IgD-negative memory B cell (primary cell): Measurements from ENCODE around the gene RYK. TPM values are rescaled to one million over a fixed set of nuclear protein-coding genes. Genes with fewer than 3 reads are reported as not detected.
A peak's percentile ranks its signal among the peaks of the same experiment; 100 is the strongest.

Source experiments
- H3K27ac Mint-ChIP-seq, 3 donors: one replicate each; pipeline ENCODE4 v1.8.0; 2020 to 2022; ENCODE audit warnings: mild to moderate bottlenecking in 3 of 3, mixed read lengths in 3 of 3, moderate library complexity in 1 of 3
- H3K27me3 Mint-ChIP-seq: one replicate; pipeline ENCODE4 v1.8.0; 2021; ENCODE audit warnings: mixed read lengths
- H3K36me3 Mint-ChIP-seq: one replicate; pipeline ENCODE4 v1.8.0; 2020; ENCODE audit warnings: mild to moderate bottlenecking, mixed read lengths
- H3K4me1 Mint-ChIP-seq, 3 donors: one replicate each; pipeline ENCODE4 v1.8.0; 2020 to 2022; ENCODE audit warnings: mixed read lengths in 3 of 3, mild to moderate bottlenecking in 1 of 3
- H3K4me3 Mint-ChIP-seq, 4 donors: one replicate each; pipeline ENCODE4 v1.8.0; 2020 to 2022; ENCODE audit warnings: mild to moderate bottlenecking in 4 of 4, mixed read lengths in 4 of 4, moderate library complexity in 3 of 4
- H3K9me3 Mint-ChIP-seq, 3 donors: one replicate each; pipeline ENCODE4 v1.8.0; 2020 to 2021; ENCODE audit warnings: mixed read lengths in 3 of 3, mild to moderate bottlenecking in 1 of 3
- polyA plus RNA-seq: library from polyadenylated mRNA; unstranded; fragments of 300-500 nt; fragmentation: Illumina TruSeq; gene quantifications from one replicate; pipeline ENCODE4 v1.2.3, GENCODE V29; 2021

RYK gene
- 3.8 TPM for polyA plus RNA-seq

DNA sequence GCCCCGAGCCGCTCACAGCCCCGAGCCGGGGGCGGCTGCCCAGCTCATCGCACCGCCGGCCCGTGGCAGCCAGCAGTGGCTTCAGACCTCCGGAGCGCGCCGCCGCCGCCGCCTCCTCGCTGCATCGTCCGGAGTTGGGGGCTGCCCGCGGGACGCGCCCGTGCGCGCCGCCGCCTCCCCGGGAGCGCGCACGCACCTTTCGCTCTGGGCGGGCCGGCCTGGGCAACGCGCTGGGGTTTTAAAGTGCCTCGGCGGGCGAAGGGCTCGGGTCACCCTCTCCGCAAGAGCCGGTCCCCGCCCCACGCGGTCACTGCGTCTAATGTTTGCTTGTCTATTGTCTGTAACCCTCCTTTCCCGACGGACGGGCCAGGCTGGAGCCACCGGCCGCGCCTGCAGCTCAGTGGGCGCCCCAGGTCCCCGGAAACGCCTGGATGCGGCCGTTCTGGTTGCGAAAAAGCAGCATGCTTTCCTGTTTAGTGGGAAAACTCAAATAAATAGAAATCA lies at the start of gene RYK:
Gene RYK (minus strand): TSS at position 143 of the 504 bp plus-strand sequence. CDS start 205 bp downstream, outside the sequence.
- Mint-ChIP-seq H3K4me3 (peak within 1 kb of the TSS; percentile 91 to 99 (median 96)), H3K27ac (peak within 1 kb of the TSS; percentile 89 to 97 (median 95)), H3K27me3 (no peaks in the 10 kb centered on the region), H3K9me3 (no peaks in the 10 kb centered on the region), H3K4me1 (peaks cover 30 to 45% (median 43%) of the 10 kb centered on the region in 3 donors), H3K36me3 (no peaks in the 10 kb centered on the region)

DNA sequence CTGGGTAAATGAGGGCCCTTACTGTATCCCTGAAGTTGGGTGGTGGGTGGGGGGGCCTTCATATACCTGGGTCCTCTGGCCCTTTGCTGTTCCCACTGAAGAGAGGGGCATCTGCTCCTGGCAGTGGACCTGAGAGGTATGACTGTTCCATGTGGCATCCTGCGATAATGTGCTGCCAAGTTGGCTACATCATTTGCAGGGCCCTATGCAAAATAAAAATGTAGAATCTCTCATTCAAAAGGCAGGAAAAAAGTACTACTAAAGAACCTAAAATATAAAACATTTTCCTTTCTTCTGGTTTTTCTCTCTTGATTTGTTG lies 49.2 kb upstream of the RYK start:
- Mint-ChIP-seq H3K27me3 (peaks cover 3% of the 10 kb centered on the region), H3K4me1 (no peaks in the 10 kb centered on the region)

DNA sequence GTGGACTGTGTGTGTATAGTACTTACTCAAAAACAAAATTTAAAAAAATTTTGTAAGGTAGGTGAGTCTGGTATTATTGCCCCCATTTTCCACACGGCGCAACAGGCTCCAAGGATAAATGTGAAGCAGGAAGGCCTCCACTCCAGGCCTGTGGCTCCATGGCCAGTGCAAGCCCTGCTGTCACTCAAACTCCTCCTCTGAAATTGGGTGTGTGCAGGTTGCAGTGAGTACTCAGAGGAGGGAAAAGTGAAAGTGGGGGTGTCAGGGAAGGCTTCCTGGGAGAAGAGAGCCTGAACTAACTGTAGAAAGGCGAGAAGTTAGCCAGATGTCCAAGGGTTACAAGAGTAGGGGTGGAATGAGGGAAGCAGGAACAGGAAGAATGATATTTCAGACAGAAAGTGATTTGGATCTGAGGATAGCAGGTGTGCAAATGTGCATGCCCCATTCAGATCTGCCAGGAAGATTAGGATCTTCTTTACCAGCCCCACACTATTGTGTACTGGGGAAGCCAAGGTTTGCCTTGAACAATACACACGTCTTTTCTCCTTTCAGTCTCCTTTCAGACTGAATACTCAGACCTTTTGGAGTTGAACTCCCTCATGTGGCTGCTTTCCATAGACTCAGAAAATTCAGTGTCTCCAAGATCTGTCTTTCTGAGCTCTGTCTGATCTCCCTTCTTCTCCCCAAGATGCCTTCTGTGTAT lies 48.7 kb upstream of the RYK start:
- Mint-ChIP-seq H3K27ac (no peak overlapping the region), H3K4me3 (no peak overlapping the region), H3K9me3 (peaks cover 0 to 4% (median 0%) of the 10 kb centered on the region in 3 donors), H3K4me1 (no peaks in the 10 kb centered on the region), H3K27me3 (peaks cover 3% of the 10 kb centered on the region), H3K36me3 (no peaks in the 10 kb centered on the region)

More for the DNA sequence above, 49.2 kb upstream of the RYK start:
- Mint-ChIP-seq H3K9me3 (peaks cover 0 to 4% (median 0%) of the 10 kb centered on the region in 3 donors), H3K36me3 (no peaks in the 10 kb centered on the region), H3K4me3 (no peak overlapping the region), H3K27ac (no peak overlapping the region)

DNA sequence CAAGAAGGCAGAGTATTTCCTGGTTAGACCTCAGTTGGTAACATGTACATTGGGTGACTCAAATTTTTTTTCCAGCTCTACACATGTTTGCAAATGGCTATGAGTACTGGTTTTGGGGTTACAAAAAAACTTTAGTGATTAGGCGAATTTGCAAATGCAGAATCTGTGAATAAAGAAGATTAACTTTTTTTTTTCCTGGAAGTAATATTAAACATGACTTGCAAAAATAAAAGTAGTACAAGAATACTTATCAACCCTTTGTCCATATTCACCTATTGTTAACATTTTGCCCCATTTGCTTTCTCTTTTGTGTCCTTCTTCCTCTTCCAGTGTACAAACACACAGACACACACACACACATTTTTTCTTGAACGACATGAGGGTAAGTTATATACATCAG lies 47.6 kb upstream of the RYK start:
- Mint-ChIP-seq H3K36me3 (no peaks in the 10 kb centered on the region), H3K4me3 (no peak overlapping the region), H3K27ac (no peak overlapping the region)

DNA sequence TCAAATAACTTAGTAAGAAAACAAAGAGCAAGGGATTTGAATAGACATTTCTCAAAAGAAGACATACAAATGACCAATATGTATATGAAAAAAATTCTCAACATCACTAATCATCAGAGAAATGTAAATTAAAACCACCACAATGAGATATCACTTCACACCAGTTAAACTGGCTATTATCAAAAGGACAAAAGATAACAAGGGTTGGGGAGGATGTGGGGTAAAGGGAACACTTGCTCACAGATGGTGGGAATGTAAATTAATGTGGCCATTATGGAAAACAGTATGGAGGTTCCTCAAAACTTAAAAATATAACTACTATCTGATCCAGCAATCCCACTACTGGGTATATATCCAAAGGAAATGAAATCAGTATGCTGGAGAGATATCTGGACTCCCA lies 46.0 kb upstream of the RYK start:
- Mint-ChIP-seq H3K27ac (no peak overlapping the region), H3K36me3 (no peaks in the 10 kb centered on the region), H3K4me1 (no peaks in the 10 kb centered on the region), H3K27me3 (peaks cover 3% of the 10 kb centered on the region), H3K4me3 (no peak overlapping the region), H3K9me3 (peaks cover 0 to 4% (median 0%) of the 10 kb centered on the region in 3 donors)

More for the DNA sequence above, 47.6 kb upstream of the RYK start:
- Mint-ChIP-seq H3K4me1 (no peaks in the 10 kb centered on the region), H3K27me3 (peaks cover 3% of the 10 kb centered on the region), H3K9me3 (peaks cover 0 to 4% (median 0%) of the 10 kb centered on the region in 3 donors)

DNA sequence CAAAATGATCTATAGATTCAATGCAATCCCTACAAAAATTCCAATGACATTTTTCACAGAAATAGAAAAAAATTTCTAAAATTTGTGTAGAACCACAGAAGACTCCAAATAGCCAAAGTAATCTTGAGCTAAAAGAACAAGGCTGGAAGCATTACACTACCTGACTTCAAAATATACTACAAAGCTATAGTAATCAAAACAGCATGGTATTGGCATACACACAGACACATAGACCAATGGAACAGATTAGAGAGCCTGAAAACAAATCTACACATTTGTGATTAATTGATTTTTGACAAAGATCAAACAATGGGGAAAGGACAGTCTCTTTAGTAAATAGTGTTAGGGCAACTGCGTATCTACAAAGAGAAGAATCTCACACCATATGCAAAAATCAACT lies 45.3 kb upstream of the RYK start:
- H3K4me3 Mint-ChIP-seq, result no peak overlapping the region
- H3K27ac Mint-ChIP-seq, result no peak overlapping the region
- H3K27me3 Mint-ChIP-seq, result peaks cover 3% of the 10 kb centered on the region
- no peaks in the 10 kb centered on the region for H3K4me1 Mint-ChIP-seq
- H3K9me3 Mint-ChIP-seq, result peaks cover 0 to 4% (median 0%) of the 10 kb centered on the region in 3 donors
- no peaks in the 10 kb centered on the region for H3K36me3 Mint-ChIP-seq

DNA sequence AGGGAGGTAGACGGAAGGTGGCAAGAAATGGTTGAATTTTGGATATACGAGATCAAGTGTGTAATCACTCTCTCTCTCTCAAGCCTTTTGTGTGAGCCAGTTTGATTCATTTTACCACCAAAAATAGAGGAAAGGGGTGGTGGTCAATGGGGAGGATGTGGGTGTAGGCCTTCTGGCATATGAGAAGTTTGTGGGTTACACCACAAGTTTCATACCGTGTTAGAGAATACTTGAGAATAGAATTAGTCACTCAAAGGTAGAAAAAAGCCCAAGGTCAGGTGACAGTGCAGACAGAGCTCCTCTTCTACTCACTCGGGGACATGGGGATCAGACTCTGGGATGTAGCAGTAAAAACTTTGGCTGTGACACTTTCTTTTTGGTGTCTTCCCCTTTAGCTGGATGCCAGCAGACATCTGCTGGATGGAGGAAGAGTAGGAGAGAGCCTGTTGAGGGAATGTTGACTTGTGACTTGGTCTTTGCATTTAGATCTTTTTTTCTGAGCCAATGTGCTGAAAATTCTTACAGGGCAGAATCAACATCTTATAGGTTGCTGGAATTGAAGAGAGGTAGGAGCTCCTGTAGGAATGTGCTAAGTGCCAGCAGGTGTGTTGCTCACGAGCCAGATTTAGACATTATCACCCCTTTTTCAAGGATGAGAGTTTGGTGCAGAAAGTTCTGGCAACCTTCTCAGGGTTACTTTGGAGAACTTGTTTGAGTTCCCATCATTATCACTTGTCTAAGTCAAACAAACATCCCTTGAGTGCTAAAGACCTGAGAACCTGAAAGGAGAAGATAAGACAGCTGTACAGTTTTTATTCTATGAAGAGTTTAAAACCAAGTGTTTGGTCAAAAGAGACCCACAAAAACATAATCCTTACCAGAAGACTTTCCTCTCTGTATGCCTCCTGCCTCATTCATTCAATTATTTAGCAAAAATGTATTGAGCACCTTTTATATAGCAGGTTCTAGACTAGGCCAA lies 43.9 kb upstream of the RYK start:
- Mint-ChIP-seq H3K4me3 (no peak overlapping the region), H3K27ac (no peak overlapping the region), H3K9me3 (peaks cover 0 to 4% (median 0%) of the 10 kb centered on the region in 3 donors), H3K27me3 (peaks cover 3% of the 10 kb centered on the region), H3K4me1 (no peaks in the 10 kb centered on the region), H3K36me3 (no peaks in the 10 kb centered on the region)

DNA sequence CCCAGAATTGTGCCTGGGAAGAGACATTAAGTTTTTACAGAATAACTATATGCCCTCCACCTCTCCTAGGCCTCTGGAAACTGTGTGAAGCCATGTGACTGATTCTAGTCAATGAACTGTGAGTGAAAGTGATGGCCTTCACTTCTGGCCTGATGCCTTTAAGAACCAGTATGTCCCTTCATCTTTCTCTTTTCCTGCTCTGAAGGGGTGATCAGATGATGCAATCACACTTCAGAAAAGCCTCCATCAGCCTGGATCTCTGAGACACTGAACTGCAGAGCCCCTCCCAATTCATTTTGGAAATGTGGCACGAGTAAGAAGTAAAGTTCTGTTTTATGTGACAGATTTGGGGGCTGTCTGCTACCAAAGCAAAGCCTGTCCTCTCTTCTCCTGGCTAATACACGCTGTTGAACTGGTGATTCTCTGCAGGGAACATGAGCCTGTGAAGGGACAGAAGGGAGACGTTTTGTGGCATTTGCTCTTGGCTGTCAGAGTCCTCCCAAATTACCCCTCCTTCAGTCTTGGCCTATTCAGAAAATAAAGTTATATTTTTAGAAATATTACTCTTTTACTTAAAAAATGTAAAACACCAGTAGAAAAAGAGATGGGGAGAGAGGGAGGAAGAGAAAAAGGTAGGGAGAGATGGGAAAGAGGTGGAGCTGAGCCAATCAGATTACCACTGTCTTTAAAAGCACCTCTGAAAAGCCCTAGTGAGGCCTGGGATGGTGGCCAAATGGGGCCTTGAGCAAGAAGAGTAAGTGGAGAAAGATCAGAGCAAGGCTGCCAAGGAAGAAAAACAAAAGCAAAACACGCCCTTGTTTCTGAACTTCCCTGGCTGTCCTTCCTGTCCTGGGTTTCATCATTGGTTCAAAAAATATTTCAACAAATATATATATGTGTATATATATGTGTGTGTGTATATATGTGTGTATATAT lies 40.9 kb upstream of the RYK start:
- H3K4me1 Mint-ChIP-seq, result no peaks in the 10 kb centered on the region
- no peaks in the 10 kb centered on the region for H3K36me3 Mint-ChIP-seq
- H3K9me3 Mint-ChIP-seq, result peaks cover 0 to 4% (median 0%) of the 10 kb centered on the region in 3 donors
- peaks cover 3% of the 10 kb centered on the region for H3K27me3 Mint-ChIP-seq
- no peak overlapping the region for H3K27ac Mint-ChIP-seq
- no peak overlapping the region for H3K4me3 Mint-ChIP-seq

DNA sequence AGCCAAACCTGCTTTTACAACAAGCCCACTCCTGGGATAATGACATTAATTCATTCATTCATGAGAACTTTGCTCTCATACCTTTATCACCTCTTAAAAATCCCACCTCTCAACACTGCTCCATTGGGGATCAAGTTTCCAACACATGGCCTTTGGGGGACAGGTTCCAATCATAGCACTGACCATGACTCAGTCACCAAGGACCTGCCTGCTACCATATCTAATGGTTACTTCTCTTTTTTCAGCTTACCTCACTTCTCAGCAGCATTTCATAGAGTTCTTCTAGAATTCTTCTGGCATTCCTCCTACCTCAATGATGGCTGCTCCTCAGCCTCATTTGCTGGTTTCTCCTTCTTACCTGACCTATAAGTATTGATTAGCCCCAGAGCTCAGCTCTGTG lies 36.9 kb upstream of the RYK start:
- no peaks in the 10 kb centered on the region for H3K4me1 Mint-ChIP-seq
- no peak overlapping the region for H3K27ac Mint-ChIP-seq
- H3K4me3 Mint-ChIP-seq, result no peak overlapping the region

DNA sequence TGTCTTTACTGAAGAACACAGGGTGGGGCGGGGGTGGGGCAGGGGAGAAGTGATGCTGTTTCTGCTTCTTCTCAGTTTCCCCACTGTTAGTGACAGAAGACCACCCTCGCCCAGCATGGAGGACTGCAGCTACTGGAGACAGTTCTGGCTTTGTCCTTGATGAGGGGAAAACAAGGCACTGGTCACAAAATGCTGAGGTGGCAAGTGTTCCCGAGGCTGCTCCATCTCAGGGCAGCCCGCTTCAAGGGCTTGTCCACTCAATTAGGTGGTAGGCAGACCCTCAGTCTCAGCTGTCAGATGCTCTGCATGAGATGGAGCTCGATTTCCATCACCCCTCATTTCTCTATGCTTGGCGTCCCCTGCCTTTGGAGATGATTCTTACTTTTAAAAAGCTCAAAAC lies 33.8 kb upstream of the RYK start:
- H3K4me3 Mint-ChIP-seq, result no peak overlapping the region
- no peaks in the 10 kb centered on the region for H3K9me3 Mint-ChIP-seq
- peaks cover 21% of the 10 kb centered on the region for H3K27me3 Mint-ChIP-seq

More for the DNA sequence above, 36.9 kb upstream of the RYK start:
- H3K36me3 Mint-ChIP-seq, result peaks cover 2% of the 10 kb centered on the region
- no peaks in the 10 kb centered on the region for H3K9me3 Mint-ChIP-seq
- peaks cover 9% of the 10 kb centered on the region for H3K27me3 Mint-ChIP-seq

DNA sequence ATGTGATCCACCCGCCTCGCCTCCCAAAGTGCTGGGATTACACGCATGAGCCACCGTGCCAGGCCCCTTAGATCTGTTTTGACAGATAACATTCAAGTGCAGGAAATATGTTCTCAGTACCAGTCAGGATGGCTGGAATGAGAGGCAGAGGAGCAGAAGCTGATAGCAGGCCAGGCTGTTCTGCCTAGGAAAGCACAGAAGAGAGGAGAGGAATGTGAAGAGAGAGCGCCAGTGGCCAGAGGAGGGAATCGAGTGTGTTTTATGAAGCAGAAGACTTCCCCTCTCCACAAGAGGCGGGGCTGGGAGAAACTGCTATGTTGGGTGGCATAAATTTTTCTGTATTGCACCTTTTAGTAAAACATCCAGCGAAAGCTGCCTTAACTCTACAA lies 32.0 kb upstream of the RYK start:
- H3K4me3 Mint-ChIP-seq, result peak overlapping the region in 1 of 4 donors; percentile 8
- H3K27me3 Mint-ChIP-seq, result peaks cover 21% of the 10 kb centered on the region
- no peaks in the 10 kb centered on the region for H3K4me1 Mint-ChIP-seq
- no peaks in the 10 kb centered on the region for H3K9me3 Mint-ChIP-seq
- no peak overlapping the region for H3K27ac Mint-ChIP-seq
- peaks cover 9% of the 10 kb centered on the region for H3K36me3 Mint-ChIP-seq

More for the DNA sequence above, 33.8 kb upstream of the RYK start:
- Mint-ChIP-seq H3K27ac (no peak overlapping the region), H3K4me1 (no peaks in the 10 kb centered on the region), H3K36me3 (peaks cover 7% of the 10 kb centered on the region)

DNA sequence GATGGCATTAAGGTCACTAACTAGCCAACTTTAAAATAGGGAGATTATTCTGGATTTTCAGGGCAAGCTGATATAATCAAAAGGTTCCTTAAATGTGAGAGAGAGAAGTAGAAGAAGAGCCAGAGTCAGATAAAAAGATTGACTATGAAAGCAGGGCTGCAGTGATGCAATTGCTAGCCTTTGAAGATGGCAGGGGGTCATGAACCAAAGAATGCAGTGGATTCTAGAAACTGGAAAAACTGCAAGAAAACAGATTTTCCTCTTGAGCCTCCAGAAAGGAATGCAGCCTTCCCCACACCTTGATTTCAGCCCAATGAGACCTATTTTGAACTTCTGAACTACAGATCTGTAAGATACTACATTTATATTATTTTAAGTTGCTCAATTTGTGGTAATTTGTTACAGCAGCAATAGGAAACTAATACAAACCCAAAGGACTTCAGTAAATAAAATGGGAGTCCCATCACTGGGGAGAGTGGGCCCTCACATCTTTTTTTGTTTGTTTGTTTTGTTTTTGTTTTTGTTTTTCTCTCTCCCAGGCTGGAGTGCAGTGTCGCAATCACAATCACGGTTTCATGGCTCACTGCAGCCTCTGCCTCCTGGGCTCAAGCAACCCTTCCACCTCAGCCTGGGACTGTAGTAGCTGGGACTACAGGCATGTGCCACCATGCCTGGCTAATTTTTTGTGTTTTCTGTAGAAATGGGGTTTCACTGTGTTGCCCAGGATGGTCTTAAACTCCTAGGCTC lies 31.4 kb upstream of the RYK start:
- H3K4me1 Mint-ChIP-seq, result no peaks in the 10 kb centered on the region
- no peaks in the 10 kb centered on the region for H3K9me3 Mint-ChIP-seq
- H3K27me3 Mint-ChIP-seq, result peaks cover 21% of the 10 kb centered on the region
- no peak overlapping the region for H3K27ac Mint-ChIP-seq
- H3K4me3 Mint-ChIP-seq, result no peak overlapping the region
- H3K36me3 Mint-ChIP-seq, result peaks cover 9% of the 10 kb centered on the region

DNA sequence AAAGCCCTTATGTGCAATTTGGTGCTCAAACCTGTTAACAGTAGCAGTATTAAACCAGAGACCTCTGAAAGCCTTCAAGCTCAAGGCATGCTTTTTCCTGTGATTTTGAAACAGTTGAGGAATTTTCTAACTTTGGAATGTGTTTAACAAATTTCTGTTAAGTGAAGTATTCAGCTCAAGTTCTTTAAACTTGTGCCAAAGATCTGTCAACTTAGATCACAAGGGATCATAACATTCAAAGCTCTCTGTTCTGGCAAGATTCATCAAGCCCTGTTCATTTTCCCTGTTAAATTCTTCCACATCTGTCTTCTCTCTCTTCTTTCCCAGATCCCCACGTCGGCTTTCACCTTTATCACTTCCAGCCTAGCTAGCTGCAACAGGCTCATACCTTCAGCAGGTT lies 28.8 kb upstream of the RYK start:
- Mint-ChIP-seq H3K4me1 (no peaks in the 10 kb centered on the region), H3K36me3 (peaks cover 11% of the 10 kb centered on the region), H3K27ac (no peak overlapping the region), H3K27me3 (peaks cover 22% of the 10 kb centered on the region), H3K4me3 (no peak overlapping the region), H3K9me3 (peaks cover 2 to 5% (median 4%) of the 10 kb centered on the region in 3 donors)
